ENCODE results near the gene SCARF2. TPM values are rescaled to one million over a fixed set of nuclear protein-coding genes. Genes with fewer than 3 reads are reported as not detected.

Gene SCARF2
- total RNA-seq, 4 donors from 2014 or later, result 14.8 to 25.3 (median 20.1) TPM

DNA sequence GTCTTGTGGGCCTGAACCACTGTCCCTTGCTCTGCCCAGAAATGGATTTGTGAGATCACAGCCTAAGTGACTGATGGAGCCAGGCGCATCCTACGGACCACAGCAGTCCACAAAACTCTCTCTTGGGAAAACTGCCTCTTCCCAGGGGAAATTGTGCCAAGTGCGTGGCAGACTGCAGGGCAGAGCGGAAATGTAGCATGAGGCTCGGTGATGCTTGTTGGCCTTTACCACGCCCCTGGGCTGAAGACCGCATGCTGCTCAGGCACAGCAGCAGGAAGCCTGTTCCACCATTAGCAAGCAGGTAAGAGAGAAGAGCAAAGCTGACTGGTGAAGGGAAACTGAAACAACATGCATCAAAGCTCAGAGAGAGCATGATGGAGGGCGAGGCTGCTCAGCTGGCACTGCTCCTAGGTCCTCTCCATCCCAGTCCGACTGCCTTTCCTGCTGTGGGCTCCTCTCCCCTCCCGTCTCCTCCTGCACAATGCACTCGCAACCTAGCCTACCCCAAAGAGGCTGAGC, 26.5 kb upstream of the SCARF2 start:
- 64% methylated on average over 5 of the region's 11 CpGs; no CpG with 5 or more reads in 1 of the 2 donors for WGBS, 2 donors (ENCODE audit: low coverage in 1 of 2)

DNA sequence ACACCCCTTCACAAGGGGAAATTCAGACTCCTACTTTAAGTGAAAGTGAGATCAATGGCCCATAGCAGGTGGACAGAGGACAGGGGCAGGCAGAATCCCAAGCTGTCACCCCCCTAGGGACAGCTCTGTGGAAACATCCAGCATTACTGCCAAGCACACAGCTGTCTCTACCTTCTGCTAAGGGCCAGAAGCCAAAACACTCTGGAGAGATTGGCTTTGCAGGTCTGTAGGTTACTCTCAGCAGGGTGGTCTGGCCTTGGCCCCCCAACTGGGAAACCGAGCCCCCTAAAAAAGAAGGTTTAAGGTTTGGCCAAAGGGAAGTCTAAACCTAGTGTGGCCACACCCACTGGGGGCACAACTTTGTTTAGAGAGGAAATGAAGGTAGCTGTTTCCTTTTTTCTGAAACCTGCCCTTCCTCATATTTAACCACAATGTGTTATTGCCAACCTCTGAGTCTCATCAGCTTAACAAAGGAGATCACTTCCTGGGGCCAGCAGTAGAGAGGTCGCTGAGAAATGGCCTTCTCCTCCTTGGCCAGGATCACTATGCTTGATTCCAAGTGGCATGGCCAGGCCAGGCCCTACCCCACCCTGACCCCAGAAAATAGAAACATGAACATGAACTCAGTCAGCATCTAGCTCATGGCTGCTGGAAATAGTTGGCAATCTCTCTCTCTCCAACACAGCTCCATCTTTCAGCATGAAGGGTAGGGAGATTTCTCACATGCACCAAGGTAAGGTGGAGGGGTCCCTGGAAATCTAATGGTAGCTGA, 25.9 kb upstream of the SCARF2 start:
- Histone ChIP-seq H3K4me1 (peaks cover 0 to 17% (median 6%) of the 10 kb centered on the region in 3 donors), H3K27me3 (no peaks in the 10 kb centered on the region), H3K27ac (peak overlapping the region in 1 of 4 donors; percentile 23), H3K9me3 (no peaks in the 10 kb centered on the region), H3K4me3 (no peak overlapping the region), H3K36me3 (peaks cover 0 to 58% of the 10 kb centered on the region in 2 donors)
- TF ChIP-seq EP300 (IDR thresholded peaks at IDR 0.05) (no peak), POLR2A (IDR thresholded peaks at IDR 0.05) (no peak), POLR2AphosphoS5 (IDR thresholded peaks at IDR 0.05) (no peak)
- TF ChIP-seq, protein P1, sequence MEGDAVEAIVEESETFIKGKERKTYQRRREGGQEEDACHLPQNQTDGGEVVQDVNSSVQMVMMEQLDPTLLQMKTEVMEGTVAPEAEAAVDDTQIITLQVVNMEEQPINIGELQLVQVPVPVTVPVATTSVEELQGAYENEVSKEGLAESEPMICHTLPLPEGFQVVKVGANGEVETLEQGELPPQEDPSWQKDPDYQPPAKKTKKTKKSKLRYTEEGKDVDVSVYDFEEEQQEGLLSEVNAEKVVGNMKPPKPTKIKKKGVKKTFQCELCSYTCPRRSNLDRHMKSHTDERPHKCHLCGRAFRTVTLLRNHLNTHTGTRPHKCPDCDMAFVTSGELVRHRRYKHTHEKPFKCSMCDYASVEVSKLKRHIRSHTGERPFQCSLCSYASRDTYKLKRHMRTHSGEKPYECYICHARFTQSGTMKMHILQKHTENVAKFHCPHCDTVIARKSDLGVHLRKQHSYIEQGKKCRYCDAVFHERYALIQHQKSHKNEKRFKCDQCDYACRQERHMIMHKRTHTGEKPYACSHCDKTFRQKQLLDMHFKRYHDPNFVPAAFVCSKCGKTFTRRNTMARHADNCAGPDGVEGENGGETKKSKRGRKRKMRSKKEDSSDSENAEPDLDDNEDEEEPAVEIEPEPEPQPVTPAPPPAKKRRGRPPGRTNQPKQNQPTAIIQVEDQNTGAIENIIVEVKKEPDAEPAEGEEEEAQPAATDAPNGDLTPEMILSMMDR (IDR thresholded peaks at IDR 0.05), result no peak
- ATAC-seq, result no peak
- 33 to 63% methylated on average over 1 of the region's 2 CpGs for WGBS, 2 donors (ENCODE audit: low coverage in 1 of 2)

More for the DNA sequence above, 26.5 kb upstream of the SCARF2 start:
- no peak for ATAC-seq
- Histone ChIP-seq H3K9me3 (no peaks in the 10 kb centered on the region), H3K36me3 (peaks cover 0 to 58% of the 10 kb centered on the region in 2 donors), H3K27ac (no peak overlapping the region), H3K4me3 (no peak overlapping the region), H3K4me1 (peaks cover 0 to 13% (median 6%) of the 10 kb centered on the region in 3 donors), H3K27me3 (no peaks in the 10 kb centered on the region)
- TF ChIP-seq POLR2A (IDR thresholded peaks at IDR 0.05), result no peak
- TF ChIP-seq, protein P1 (IDR thresholded peaks at IDR 0.05), result no peak
- no peak for TF ChIP-seq EP300 (IDR thresholded peaks at IDR 0.05)
- no peak for TF ChIP-seq POLR2AphosphoS5 (IDR thresholded peaks at IDR 0.05)

DNA sequence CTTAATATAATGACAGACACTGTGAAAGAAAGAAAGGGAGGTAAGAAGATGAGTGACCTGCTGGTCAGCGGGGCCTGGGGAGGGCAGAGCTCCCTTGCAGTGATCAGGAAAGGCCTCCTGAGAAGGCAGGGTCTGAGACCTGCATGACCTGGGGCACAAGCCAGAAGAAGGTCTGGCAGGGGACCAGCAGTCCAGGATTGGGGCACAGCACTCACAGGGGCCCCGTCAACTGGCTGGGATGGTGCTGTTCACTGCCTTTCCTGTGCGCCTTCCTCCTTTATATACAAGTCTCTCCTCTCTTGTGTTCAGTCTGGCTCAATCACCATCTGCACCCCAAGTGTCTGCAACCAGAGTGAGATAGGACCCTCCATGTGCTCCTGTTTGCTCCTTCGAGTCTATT, 22.2 kb upstream of the SCARF2 start:
- Histone ChIP-seq H3K4me1 (peaks cover 0 to 17% (median 6%) of the 10 kb centered on the region in 3 donors), H3K4me3 (no peak overlapping the region), H3K27me3 (no peaks in the 10 kb centered on the region), H3K9me3 (no peaks in the 10 kb centered on the region), H3K27ac (no peak overlapping the region), H3K36me3 (peaks cover 0 to 61% of the 10 kb centered on the region in 2 donors)
- no peak for ATAC-seq
- 89% methylated on average over 3 of the region's 4 CpGs; no CpG with 5 or more reads in 1 of the 2 donors for WGBS, 2 donors (ENCODE audit: low coverage in 1 of 2)
- TF ChIP-seq POLR2A (IDR thresholded peaks at IDR 0.05) (no peak), EP300 (IDR thresholded peaks at IDR 0.05) (no peak), POLR2AphosphoS5 (IDR thresholded peaks at IDR 0.05) (no peak)
- TF ChIP-seq, protein P1 (IDR thresholded peaks at IDR 0.05), result no peak

DNA sequence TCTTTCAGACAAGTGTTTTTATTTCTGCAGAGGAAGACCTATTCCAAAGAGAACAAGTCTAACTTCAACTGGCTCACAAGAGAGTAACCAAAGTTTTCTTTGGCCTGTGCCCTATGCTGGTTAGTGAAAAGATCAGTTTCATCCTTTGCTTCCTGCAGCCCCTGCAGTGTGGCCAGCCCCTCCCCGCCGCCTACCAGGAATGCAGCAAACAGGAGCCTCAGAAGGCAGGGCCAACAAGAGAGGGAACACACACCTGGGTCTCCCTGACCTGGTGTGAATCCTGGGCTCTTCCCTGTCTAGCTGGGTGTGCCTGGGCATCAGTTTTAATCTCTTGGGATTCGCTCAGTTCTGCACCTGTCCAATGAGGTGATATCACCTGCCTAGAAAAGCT, 21.5 kb upstream of the SCARF2 start:
- no peaks in the 10 kb centered on the region for H3K9me3 ChIP-seq
- no peaks in the 10 kb centered on the region for H3K27me3 ChIP-seq
- WGBS, 2 donors (ENCODE audit: low coverage in 1 of 2), result no CpG with 5 or more reads among the region's 3 CpGs
- no peak overlapping the region for H3K4me3 ChIP-seq
- H3K27ac ChIP-seq, result no peak overlapping the region
- peaks cover 0 to 59% of the 10 kb centered on the region in 2 donors for H3K36me3 ChIP-seq
- no peak for TF ChIP-seq POLR2AphosphoS5 (IDR thresholded peaks at IDR 0.05)
- TF ChIP-seq POLR2A (IDR thresholded peaks at IDR 0.05), result no peak
- no peak for TF ChIP-seq EP300 (IDR thresholded peaks at IDR 0.05)
- TF ChIP-seq, protein P1 (IDR thresholded peaks at IDR 0.05), result no peak
- peaks cover 0 to 14% (median 6%) of the 10 kb centered on the region in 3 donors for H3K4me1 ChIP-seq
- ATAC-seq, result no peak
